GM23338 (cell line): ENCODE measurements around the gene GFI1B. TPM values are rescaled to one million over a fixed set of nuclear protein-coding genes. Genes with fewer than 3 reads are reported as not detected.

ENCODE experiments used
- ATAC-seq: fragments of 200-7000 bp; cut with Tn5 transposase; 3 replicates; pipeline ENCODE4 v1.9.1; 2020
- DNase-seq: peaks from one replicate; pipeline ENCODE4 v3.0.0-alpha.2; 2015; ENCODE audit warnings: low spot score
- H2AFZ ChIP-seq: fragments of 200-600 bp; sonication (generic); 2 replicates; pipeline ENCODE4 v1.8.0; 2016; ENCODE audit warnings: antibody characterized with exemption, mild to moderate bottlenecking, moderate library complexity
- H3F3A ChIP-seq: fragments of 200-600 bp; sonication (generic); replicated peaks from 2 replicates; pipeline ENCODE4 v1.8.0; 2017; ENCODE audit warnings: antibody characterized with exemption, mixed run types, low read depth
- H3K27ac ChIP-seq: fragments of 200-600 bp; sonication (generic); 2 replicates; pipeline ENCODE4 v1.6.1; 2016; ENCODE audit warnings: low read depth
- H3K27me3 ChIP-seq: fragments of 200-600 bp; sonication (generic); 2 replicates; pipeline ENCODE4 v1.8.0; 2016; ENCODE audit warnings: mild to moderate bottlenecking, mixed run types, moderate library complexity; ENCODE audit not compliant: insufficient read depth
- H3K36me3 ChIP-seq: fragments of 200-600 bp; sonication (generic); 2 replicates; pipeline ENCODE4 v1.8.0; 2016; ENCODE audit warnings: mild to moderate bottlenecking; ENCODE audit not compliant: insufficient read depth
- H3K4me1 ChIP-seq: fragments of 200-600 bp; sonication (generic); 2 replicates; pipeline ENCODE4 v1.8.0; 2016; ENCODE audit warnings: mild to moderate bottlenecking, moderate library complexity; ENCODE audit not compliant: insufficient read depth
- H3K4me2 ChIP-seq: fragments of 200-600 bp; sonication (generic); 2 replicates; pipeline ENCODE4 v1.7.1; 2017; ENCODE audit warnings: mixed run types
- H3K4me3 ChIP-seq: fragments of 200-600 bp; sonication (generic); 2 replicates; pipeline ENCODE4 v1.6.1; 2016; ENCODE audit warnings: mixed run types
- H3K79me2 ChIP-seq: fragments of 200-600 bp; sonication (generic); replicated peaks from 2 replicates; pipeline ENCODE4 v1.8.0; 2017; ENCODE audit warnings: mild to moderate bottlenecking; ENCODE audit not compliant: insufficient read depth
- H3K9me2 ChIP-seq: fragments of 200-600 bp; sonication (generic); 2 replicates; pipeline ENCODE4 v1.8.0; 2017; ENCODE audit not compliant: insufficient read depth
- H4K20me1 ChIP-seq: fragments of 200-600 bp; sonication (generic); replicated peaks from 2 replicates; pipeline ENCODE4 v1.8.0; 2017; ENCODE audit warnings: mild to moderate bottlenecking; ENCODE audit not compliant: insufficient read depth
- H3K27ac Mint-ChIP-seq: 2 replicates; pipeline ENCODE4 v1.8.0; 2020; ENCODE audit warnings: inconsistent platforms, mild to moderate bottlenecking, moderate library complexity, mixed read lengths
- H3K27me3 Mint-ChIP-seq: 3 replicates; pipeline ENCODE4 v1.8.0; 2022; ENCODE audit warnings: low read depth, mild to moderate bottlenecking, moderate library complexity, mixed read lengths, inconsistent platforms; ENCODE audit not compliant: insufficient read depth, poor library complexity
- H3K36me3 Mint-ChIP-seq: 3 replicates; pipeline ENCODE4 v1.8.0; 2021; ENCODE audit warnings: low read depth, mild to moderate bottlenecking, inconsistent platforms, moderate library complexity, mixed read lengths
- H3K4me1 Mint-ChIP-seq: 3 replicates; pipeline ENCODE4 v1.8.0; 2020; ENCODE audit warnings: mild to moderate bottlenecking, inconsistent platforms, mixed read lengths
- H3K4me3 Mint-ChIP-seq: 3 replicates; pipeline ENCODE4 v1.8.0; 2021; ENCODE audit warnings: moderate library complexity, mild to moderate bottlenecking, inconsistent platforms, mixed read lengths
- H3K9me3 Mint-ChIP-seq: 3 replicates; pipeline ENCODE4 v1.8.0; 2020; ENCODE audit warnings: moderate library complexity, mild to moderate bottlenecking, inconsistent platforms, mixed read lengths
- CREB1 ChIP-seq: fragments of 250-450 bp; sonication (Bioruptor Pico); IDR thresholded peaks from 2 replicates; pipeline ENCODE4 v1.5.0; 2020; ENCODE audit warnings: low read depth, mild to moderate bottlenecking, moderate library complexity
- EZH2 ChIP-seq: fragments of 200-600 bp; sonication (generic); IDR thresholded peaks from one replicate; pipeline ENCODE4 v1.8.0; 2017; ENCODE audit warnings: antibody characterized with exemption, mild to moderate bottlenecking, low read depth; ENCODE audit not compliant: unreplicated experiment
- EZH2phosphoT487 ChIP-seq: fragments of 200-600 bp; sonication (generic); IDR thresholded peaks from one replicate; pipeline ENCODE4 v1.8.1; 2018; ENCODE audit warnings: antibody characterized with exemption; ENCODE audit not compliant: unreplicated experiment
- JUNB ChIP-seq: IDR thresholded peaks from one replicate; pipeline ENCODE4 v1.6.1; 2016; ENCODE audit warnings: antibody characterized with exemption; ENCODE audit not compliant: unreplicated experiment
- NANOG ChIP-seq: IDR thresholded peaks from 2 replicates; pipeline ENCODE4 v1.6.1; 2016; ENCODE audit warnings: antibody characterized with exemption, borderline replicate concordance
- POLR2AphosphoS5 ChIP-seq: IDR thresholded peaks from 2 replicates; pipeline ENCODE4 v1.6.1; 2016; ENCODE audit warnings: antibody characterized with exemption, low read depth
- REST ChIP-seq: IDR thresholded peaks from one replicate; pipeline ENCODE4 v1.6.1; 2018; ENCODE audit warnings: antibody characterized with exemption; ENCODE audit not compliant: unreplicated experiment
- STAT1 ChIP-seq: IDR thresholded peaks from one replicate; pipeline ENCODE4 v1.6.1; 2016; ENCODE audit warnings: antibody characterized with exemption; ENCODE audit not compliant: unreplicated experiment
- ZNF114 ChIP-seq: fragments of 250-450 bp; sonication (Bioruptor Pico); IDR thresholded peaks from 2 replicates; pipeline ENCODE4 v1.5.0; 2020; ENCODE audit warnings: mild to moderate bottlenecking, moderate library complexity
- ZNF331 ChIP-seq: fragments of 250-450 bp; sonication (Bioruptor Pico); IDR thresholded peaks from 2 replicates; pipeline ENCODE4 v1.5.0; 2020; ENCODE audit warnings: low read depth, mild to moderate bottlenecking, moderate library complexity
- polyA plus RNA-seq: library from polyadenylated mRNA; unstranded; fragments of >200 nt; fragmentation: Nextera tagmentation; extraction: Ambion mirVana; gene quantifications from 2 replicates; pipeline ENCODE4 v1.2.1, GENCODE V29; 2016
- total RNA-seq: library from RNA; depleted of rRNA; stranded (reverse); fragments of >200 nt; shearing (Covaris generic); gene quantifications from 2 replicates; pipeline ENCODE4 v1.2.3, GENCODE V29; 2014
- TF ChIP-seq, protein P1 (sequence below): IDR thresholded peaks from 2 replicates; pipeline ENCODE4 v1.6.1; 2016; ENCODE audit warnings: antibody characterized with exemption
- TF ChIP-seq, protein P2 (sequence below), 2 experiments: fragments of 200-600 bp in 1 of 2; sonication (generic) in 1 of 2; conservative IDR thresholded peaks; 2 replicates each; pipeline versions ENCODE4 v1.5.1 to v1.6.1; 2016 to 2017; ENCODE audit warnings: antibody characterized with exemption in 2 of 2, low read depth in 2 of 2, mild to moderate bottlenecking in 2 of 2, moderate library complexity in 1 of 2

Gene GFI1B
- total and polyA plus RNA-seq, 2 experiments from 2014 or later, result 0.38 TPM; not detected in 1

DNA sequence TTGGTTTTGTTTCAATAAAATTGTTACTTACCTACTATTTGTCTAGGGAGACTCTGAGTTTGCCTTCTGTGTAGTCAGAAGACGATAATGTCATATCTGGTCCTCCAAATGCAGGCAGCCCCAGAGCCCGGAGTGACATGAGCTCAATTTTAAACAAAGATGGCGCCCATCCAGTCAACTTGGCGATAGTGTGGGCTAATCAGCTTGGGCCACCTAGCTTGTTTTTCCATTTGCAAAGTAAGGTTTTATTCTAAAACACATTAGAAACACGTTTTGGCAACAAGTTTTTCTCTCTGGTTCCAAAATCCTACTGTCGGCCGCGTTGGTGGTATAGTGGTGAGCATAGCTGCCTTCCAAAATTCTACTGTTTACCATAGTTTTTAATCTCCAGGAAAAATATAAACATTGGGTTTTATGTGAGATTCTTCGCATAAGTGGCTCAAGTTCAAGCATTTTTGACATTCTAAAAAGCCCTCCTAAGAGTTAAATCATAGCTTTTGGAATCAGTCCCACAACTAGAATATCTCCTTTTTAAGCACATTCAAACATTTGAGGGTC is 47.2 kb upstream of the GFI1B start:
- Mint-ChIP-seq H3K4me1 (no peaks in the 10 kb centered on the region), H3K9me3 (no peaks in the 10 kb centered on the region), H3K27me3 (no peaks in the 10 kb centered on the region), H3K36me3 (peaks cover 12% of the 10 kb centered on the region), H3K27ac (no peak overlapping the region), H3K4me3 (no peak overlapping the region)
- no peak for ATAC-seq
- no peak overlapping the region for H3K4me2 ChIP-seq
- peaks cover 29% of the 10 kb centered on the region; the same call in 1 of the 2 replicates for H4K20me1 ChIP-seq
- H3K36me3 ChIP-seq, result peaks cover 14% of the 10 kb centered on the region; the same call in 1 of the 2 replicates
- H3K27me3 ChIP-seq, result no peaks in the 10 kb centered on the region
- TF ChIP-seq CREB1 (CRISPR knock-in tag), result no peak
- TF ChIP-seq EZH2phosphoT487, result no peak
- TF ChIP-seq REST, result no peak
- no peak for TF ChIP-seq STAT1
- TF ChIP-seq, protein P1, sequence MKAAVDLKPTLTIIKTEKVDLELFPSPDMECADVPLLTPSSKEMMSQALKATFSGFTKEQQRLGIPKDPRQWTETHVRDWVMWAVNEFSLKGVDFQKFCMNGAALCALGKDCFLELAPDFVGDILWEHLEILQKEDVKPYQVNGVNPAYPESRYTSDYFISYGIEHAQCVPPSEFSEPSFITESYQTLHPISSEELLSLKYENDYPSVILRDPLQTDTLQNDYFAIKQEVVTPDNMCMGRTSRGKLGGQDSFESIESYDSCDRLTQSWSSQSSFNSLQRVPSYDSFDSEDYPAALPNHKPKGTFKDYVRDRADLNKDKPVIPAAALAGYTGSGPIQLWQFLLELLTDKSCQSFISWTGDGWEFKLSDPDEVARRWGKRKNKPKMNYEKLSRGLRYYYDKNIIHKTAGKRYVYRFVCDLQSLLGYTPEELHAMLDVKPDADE, result no peak
- TF ChIP-seq ZNF331 (CRISPR knock-in tag), result no peak
- no peak for TF ChIP-seq NANOG
- TF ChIP-seq ZNF114 (CRISPR knock-in tag), result no peak
- no peak for TF ChIP-seq JUNB
- H3K4me3 ChIP-seq, result no peak overlapping the region
- no peak for DNase-seq
- H3K9me2 ChIP-seq, result no peaks in the 10 kb centered on the region
- H3F3A ChIP-seq, result no peaks in the 10 kb centered on the region
- H2AFZ ChIP-seq, result no peak overlapping the region
- H3K27ac ChIP-seq, result no peak overlapping the region
- H3K79me2 ChIP-seq, result peaks cover 22% of the 10 kb centered on the region
- no peaks in the 10 kb centered on the region for H3K4me1 ChIP-seq

GRCh38 chr9:132935026-132935425 is 43.5 kb upstream of the GFI1B start:
- Histone ChIP-seq H3K27me3 (no peaks in the 10 kb centered on the region), H3K4me3 (no peak overlapping the region), H3F3A (no peaks in the 10 kb centered on the region), H3K36me3 (no peaks in the 10 kb centered on the region), H2AFZ (no peak overlapping the region), H3K4me2 (no peak overlapping the region), H3K9me2 (no peaks in the 10 kb centered on the region), H4K20me1 (peaks cover 25% of the 10 kb centered on the region), H3K4me1 (peaks cover 3% of the 10 kb centered on the region; the same call in 1 of the 2 replicates), H3K27ac (no peak overlapping the region), H3K79me2 (peaks cover 60% of the 10 kb centered on the region)
- DNase-seq (no peak), ATAC-seq (no peak)
- H3K36me3 Mint-ChIP-seq, result peaks cover 3% of the 10 kb centered on the region; the same call in 1 of the 3 replicates
- no peak overlapping the region for H3K27ac Mint-ChIP-seq
- H3K4me3 Mint-ChIP-seq, result no peak overlapping the region
- H3K9me3 Mint-ChIP-seq, result no peaks in the 10 kb centered on the region
- peaks cover 10% of the 10 kb centered on the region; the same call in 2 of the 3 replicates for H3K4me1 Mint-ChIP-seq
- no peaks in the 10 kb centered on the region for H3K27me3 Mint-ChIP-seq
- TF ChIP-seq EZH2, result no peak
- no peak for TF ChIP-seq POLR2AphosphoS5
- no peak for TF ChIP-seq JUNB
- TF ChIP-seq REST, result no peak
- no peak for TF ChIP-seq ZNF114 (CRISPR knock-in tag)
- TF ChIP-seq, protein P2, sequence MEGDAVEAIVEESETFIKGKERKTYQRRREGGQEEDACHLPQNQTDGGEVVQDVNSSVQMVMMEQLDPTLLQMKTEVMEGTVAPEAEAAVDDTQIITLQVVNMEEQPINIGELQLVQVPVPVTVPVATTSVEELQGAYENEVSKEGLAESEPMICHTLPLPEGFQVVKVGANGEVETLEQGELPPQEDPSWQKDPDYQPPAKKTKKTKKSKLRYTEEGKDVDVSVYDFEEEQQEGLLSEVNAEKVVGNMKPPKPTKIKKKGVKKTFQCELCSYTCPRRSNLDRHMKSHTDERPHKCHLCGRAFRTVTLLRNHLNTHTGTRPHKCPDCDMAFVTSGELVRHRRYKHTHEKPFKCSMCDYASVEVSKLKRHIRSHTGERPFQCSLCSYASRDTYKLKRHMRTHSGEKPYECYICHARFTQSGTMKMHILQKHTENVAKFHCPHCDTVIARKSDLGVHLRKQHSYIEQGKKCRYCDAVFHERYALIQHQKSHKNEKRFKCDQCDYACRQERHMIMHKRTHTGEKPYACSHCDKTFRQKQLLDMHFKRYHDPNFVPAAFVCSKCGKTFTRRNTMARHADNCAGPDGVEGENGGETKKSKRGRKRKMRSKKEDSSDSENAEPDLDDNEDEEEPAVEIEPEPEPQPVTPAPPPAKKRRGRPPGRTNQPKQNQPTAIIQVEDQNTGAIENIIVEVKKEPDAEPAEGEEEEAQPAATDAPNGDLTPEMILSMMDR (conservative IDR thresholded peaks at IDR 0.05; ENCODE audit: low read depth in 2 of 2), result no peak
- TF ChIP-seq STAT1, result no peak
- no peak for TF ChIP-seq CREB1 (CRISPR knock-in tag)
- TF ChIP-seq, protein P1, result no peak
- no peak for TF ChIP-seq ZNF331 (CRISPR knock-in tag)
- no peak for TF ChIP-seq EZH2phosphoT487
- no peak for TF ChIP-seq NANOG
